Aorta (tissue), 5 donors: ENCODE measurements around the gene APOBEC3H. TPM values are rescaled to one million over a fixed set of nuclear protein-coding genes. Genes with fewer than 3 reads are reported as not detected.

Experiments
- ATAC-seq: fragments of 200-7000 bp; cut with Tn5 transposase; one replicate; pipeline ENCODE4 v1.9.1; 2022; ENCODE audit warnings: moderate library complexity; ENCODE audit not compliant: low FRiP score
- DNase-seq, 2 donors: peaks; one replicate each; pipeline ENCODE4 v3.0.0-alpha.2; 2020
- H3K27ac ChIP-seq, 2 donors: one replicate each; pipeline ENCODE4 v1.5.1; 2013; ENCODE audit warnings: low read length in 2 of 2, mild to moderate bottlenecking in 2 of 2, moderate library complexity in 2 of 2, control low read depth in 1 of 2, inconsistent platforms in 1 of 2, low read depth in 1 of 2
- H3K27me3 ChIP-seq, 2 donors: one replicate each; pipeline ENCODE4 v1.6.1; 2013; ENCODE audit warnings: control low read depth in 1 of 2, low read length in 1 of 2, mild to moderate bottlenecking in 1 of 2, moderate library complexity in 1 of 2; ENCODE audit not compliant: insufficient read depth in 2 of 2, control insufficient read depth in 1 of 2
- H3K36me3 ChIP-seq, 2 donors: one replicate each; pipeline ENCODE4 v1.6.1; 2013; ENCODE audit warnings: control low read depth in 1 of 2, low read length in 1 of 2, mild to moderate bottlenecking in 1 of 2; ENCODE audit not compliant: insufficient read depth in 2 of 2, control insufficient read depth in 1 of 2
- H3K4me1 ChIP-seq, 2 donors: one replicate each; pipeline ENCODE4 v1.6.1; 2013; ENCODE audit warnings: low read length in 2 of 2, control low read depth in 1 of 2, mild to moderate bottlenecking in 1 of 2, moderate library complexity in 1 of 2; ENCODE audit not compliant: insufficient read depth in 2 of 2, control insufficient read depth in 1 of 2
- H3K4me3 ChIP-seq, 2 donors: one replicate each; pipeline ENCODE4 v1.5.1; 2013; ENCODE audit warnings: low read length in 2 of 2, control low read depth in 1 of 2, mild to moderate bottlenecking in 1 of 2
- H3K9me3 ChIP-seq: one replicate; pipeline ENCODE4 v1.6.1; 2013; ENCODE audit warnings: mild to moderate bottlenecking, low read length; ENCODE audit not compliant: control insufficient read depth
- WGBS, 2 donors: extraction: QIAGEN DNeasy Blood & Tissue Kit; methylation state at CpG; one replicate each; pipeline ENCODE4 v1.1.7; 2013; 5-methylcytosine and 5-hydroxymethylcytosine counted together
- intact Hi-C, 2 donors: fragments of 100-400 bp; cut with DNase I; formaldehyde crosslinking; loops; one replicate each; pipeline versions ENCODE4 v1.14.2 to v1.15.0; 2022
- polyA plus RNA-seq, 2 donors: library from polyadenylated mRNA; stranded (reverse); fragments of 200-250 nt; gene quantifications; one replicate each; pipeline ENCODE4 v1.2.3, GENCODE V29; 2013
- total RNA-seq, 2 donors: library from RNA; stranded (reverse); fragmentation: NEBNext Ultra II Directional; extraction: Animal tissue kit (Norgen Biotek cat#: 25700); gene quantifications; one replicate each; pipeline ENCODE4 v1.2.1, GENCODE V29; 2021
- donor health status: healthy with polysubstance abuse.
- donor health status: Bipolar disorder and iron deficiency.
- donor health status: DM: no; HTN: no; CAD: no.
- donor health status: DM: no; HTN: no; CAD: no.
- donor health status: DM: yes; HTN: yes; CAD: no.

The APOBEC3H gene
- total and polyA plus RNA-seq, 4 donors: not detected

GRCh38 chr22:39115977-39116621 lies 19.1 kb downstream of the APOBEC3H start:
- intact Hi-C loops: no loop called here
- no peaks in the 10 kb centered on the region for H3K4me1 ChIP-seq

GRCh38 chr22:39117585-39118191 lies 20.6 kb downstream of the APOBEC3H start:
- H3K27ac ChIP-seq: no peak overlapping the region
- DNase-seq (peak; percentile 22 to 66), ATAC-seq (no peak)
- no peaks in the 10 kb centered on the region for H3K36me3 ChIP-seq
- 68 to 74% methylated on average over 14 of the region's 14 CpGs for WGBS, 2 donors
- H3K4me3 ChIP-seq: no peak overlapping the region
- H3K4me1 ChIP-seq: no peaks in the 10 kb centered on the region
- H3K9me3 ChIP-seq: no peaks in the 10 kb centered on the region
- no peaks in the 10 kb centered on the region for H3K27me3 ChIP-seq
- intact Hi-C loops: no loop called here

More at GRCh38 chr22:39115977-39116621, 19.1 kb downstream of the APOBEC3H start:
- H3K9me3 ChIP-seq: no peaks in the 10 kb centered on the region
- no peaks in the 10 kb centered on the region for H3K36me3 ChIP-seq
- no peak overlapping the region for H3K4me3 ChIP-seq
- H3K27ac ChIP-seq: no peak overlapping the region
- peak in 1 of 2 donors; percentile 8 for DNase-seq
- no peaks in the 10 kb centered on the region for H3K27me3 ChIP-seq
- no peak for ATAC-seq
- WGBS, 2 donors: 83 to 84% methylated on average over 9 of the region's 9 CpGs

- Histone ChIP-seq H3K4me3 (no peak overlapping the region), H3K36me3 (no peaks in the 10 kb centered on the region), H3K27ac (no peak overlapping the region), H3K4me1 (no peaks in the 10 kb centered on the region), H3K27me3 (no peaks in the 10 kb centered on the region), H3K9me3 (no peaks in the 10 kb centered on the region)
- ATAC-seq (no peak), DNase-seq (no peak)
- intact Hi-C loops: loop anchor here (5.0 to 10.0 kb wide), 5 partner anchors 114 to 356 kb away; partner anchors contain the start of gene CBX6 (in 1 of the 2)
- WGBS, 2 donors: 88 to 90% methylated on average over 4 of the region's 4 CpGs
These were observed 23.9 kb downstream of the APOBEC3H start for GRCh38 chr22:39120983-39121382.

- DNase-seq (no peak), ATAC-seq (no peak)
- no peaks in the 10 kb centered on the region for H3K9me3 ChIP-seq
- no peaks in the 10 kb centered on the region for H3K4me1 ChIP-seq
- H3K27ac ChIP-seq: no peak overlapping the region
- H3K36me3 ChIP-seq: no peaks in the 10 kb centered on the region
- WGBS, 2 donors: 96 to 97% methylated on average over 17 of the region's 17 CpGs
- no peak overlapping the region for H3K4me3 ChIP-seq
- intact Hi-C loops: loop anchor here (5.0 to 10.0 kb wide), 5 partner anchors 116 to 358 kb away; partner anchors contain the start of gene CBX6 (in 1 of the 2)
- H3K27me3 ChIP-seq: no peaks in the 10 kb centered on the region
These were observed 25.9 kb downstream of the APOBEC3H start for GRCh38 chr22:39122772-39123470.

GRCh38 chr22:39123751-39124581 lies 26.9 kb downstream of the APOBEC3H start:
- Histone ChIP-seq H3K4me3 (no peak overlapping the region), H3K4me1 (no peaks in the 10 kb centered on the region), H3K27me3 (no peaks in the 10 kb centered on the region), H3K27ac (no peak overlapping the region), H3K9me3 (no peaks in the 10 kb centered on the region), H3K36me3 (no peaks in the 10 kb centered on the region)
- intact Hi-C loops: loop anchor here (5.0 to 10.0 kb wide), 5 partner anchors 117 to 359 kb away; partner anchors contain the start of gene CBX6 (in 1 of the 2)
- ATAC-seq (no peak), DNase-seq (no peak)
- 23 to 24% methylated on average over 28 to 33 of the region's 33 CpGs for WGBS, 2 donors

GRCh38 chr22:39125622-39126021 lies 28.6 kb downstream of the APOBEC3H start:
- intact Hi-C loops: loop anchor here (10.0 kb wide), 2 partner anchors 351 to 361 kb away; no protein-coding TSS in a partner anchor

DNA sequence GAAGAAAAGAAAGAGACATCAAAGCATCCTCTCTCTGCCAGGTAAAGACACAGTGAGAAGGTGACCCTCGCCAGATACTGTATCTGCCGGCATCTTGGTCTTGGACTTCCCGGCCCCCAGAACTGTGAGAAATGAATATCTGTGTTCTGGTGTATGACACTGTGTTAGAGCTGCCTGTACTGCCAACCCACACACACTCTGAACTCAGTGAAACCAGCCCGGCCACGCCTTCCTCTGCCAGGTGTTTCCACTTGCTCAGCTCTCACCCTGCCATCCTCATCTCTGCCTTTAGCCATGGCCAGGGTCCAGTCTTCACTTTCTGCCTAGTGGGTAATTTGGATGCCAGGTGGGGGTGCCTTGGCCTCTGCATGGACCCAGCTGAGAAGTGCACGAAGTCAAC lies 31.5 kb downstream of the APOBEC3H start:
- Histone ChIP-seq H3K27ac (no peak overlapping the region), H3K36me3 (peaks cover 0 to 5% of the 10 kb centered on the region in 2 donors), H3K4me1 (no peaks in the 10 kb centered on the region), H3K4me3 (no peak overlapping the region), H3K27me3 (no peaks in the 10 kb centered on the region), H3K9me3 (no peaks in the 10 kb centered on the region)
- peak in 1 of 2 donors; percentile 55 for DNase-seq
- intact Hi-C loops: loop anchor here (10.0 kb wide), 2 partner anchors 354 to 364 kb away; no protein-coding TSS in a partner anchor
- WGBS, 2 donors: 95 to 96% methylated on average over 6 of the region's 6 CpGs
- ATAC-seq: no peak

More at GRCh38 chr22:39125622-39126021, 28.6 kb downstream of the APOBEC3H start:
- no peaks in the 10 kb centered on the region for H3K9me3 ChIP-seq
- no peak overlapping the region for H3K4me3 ChIP-seq
- peaks cover 0 to 4% of the 10 kb centered on the region in 2 donors for H3K36me3 ChIP-seq
- ATAC-seq (no peak), DNase-seq (no peak)
- 90% methylated on average over 5 of the region's 5 CpGs for WGBS, 2 donors
- no peak overlapping the region for H3K27ac ChIP-seq
- no peaks in the 10 kb centered on the region for H3K4me1 ChIP-seq
- no peaks in the 10 kb centered on the region for H3K27me3 ChIP-seq

GRCh38 chr22:39129081-39129480 lies 32.0 kb downstream of the APOBEC3H start:
- no peak overlapping the region for H3K27ac ChIP-seq
- DNase-seq (no peak), ATAC-seq (no peak)
- no peaks in the 10 kb centered on the region for H3K9me3 ChIP-seq
- intact Hi-C loops: loop anchor here (10.0 kb wide), 2 partner anchors 354 to 364 kb away; no protein-coding TSS in a partner anchor
- H3K36me3 ChIP-seq: peaks cover 0 to 5% of the 10 kb centered on the region in 2 donors
- H3K4me1 ChIP-seq: no peaks in the 10 kb centered on the region
- H3K27me3 ChIP-seq: no peaks in the 10 kb centered on the region
- H3K4me3 ChIP-seq: no peak overlapping the region
- WGBS, 2 donors: 85 to 93% methylated on average over 4 of the region's 4 CpGs
